ENCODE measurements around the gene SLC15A4. TPM values are rescaled to one million over a fixed set of nuclear protein-coding genes. Genes with fewer than 3 reads are reported as not detected.

SLC15A4 gene
- total RNA-seq, 2 donors from 2014 or later = 15.6 to 16.2 TPM

Other genes with a start within 250 kb of the SLC15A4 start
- gene GLT1D1, start 29.5 kb upstream of the SLC15A4 start, total RNA-seq = under 1 TPM; 0.38 to 0.50 TPM